Measurements from ENCODE around the gene SLC22A12.
"Not testable (repeated sequence)": the region's sequence is repeated elsewhere in the genome, so short reads cannot be mapped to it uniquely, and the experiment has no call there.

SLC22A12 gene

GRCh38 chr11:64556721-64557250 is 34.2 kb upstream of the SLC22A12 start:
- no peaks in the 10 kb centered on the region for H3K36me3 ChIP-seq (ENCODE audit: insufficient read depth, low read depth, low read length)

GRCh38 chr11:64558065-64558745 is 32.8 kb upstream of the SLC22A12 start:
- no peak overlapping the region for H3K27ac ChIP-seq (ENCODE audit: low read length)
- H3K9ac ChIP-seq (ENCODE audit: low read depth, low read length), result no peak overlapping the region
- no peaks in the 10 kb centered on the region for H3K27me3 ChIP-seq (ENCODE audit: insufficient read depth, low read length)
- peaks cover 18% of the 10 kb centered on the region; the same call in 1 of the 2 replicates for H3K4me1 ChIP-seq (ENCODE audit: insufficient read depth, low read length)
- H3K36me3 ChIP-seq (ENCODE audit: insufficient read depth, low read depth, low read length), result no peaks in the 10 kb centered on the region
- H3K4me3 ChIP-seq (ENCODE audit: low read length), result no peak overlapping the region
- 0 out of 2 replicates have a peak, but pooled peaks cover under 1% of the 10 kb centered on the region for H3K9me3 ChIP-seq (ENCODE audit: insufficient read depth, low read depth, low read length)

More at GRCh38 chr11:64556721-64557250, 34.2 kb upstream of the SLC22A12 start:
- Histone ChIP-seq H3K27ac (ENCODE audit: low read length) (no peak overlapping the region), H3K4me3 (ENCODE audit: low read length) (no peak overlapping the region), H3K9me3 (ENCODE audit: insufficient read depth, low read depth, low read length) (peaks cover 4% of the 10 kb centered on the region; the same call in 1 of the 2 replicates), H3K9ac (ENCODE audit: low read depth, low read length) (no peak overlapping the region), H3K27me3 (ENCODE audit: insufficient read depth, low read length) (no peaks in the 10 kb centered on the region), H3K4me1 (ENCODE audit: insufficient read depth, low read length) (peaks cover 18% of the 10 kb centered on the region; the same call in 1 of the 2 replicates)

- Histone ChIP-seq H3K27ac (ENCODE audit: low read length) (no peak overlapping the region), H3K36me3 (ENCODE audit: insufficient read depth, low read depth, low read length) (no peaks in the 10 kb centered on the region), H3K4me3 (ENCODE audit: low read length) (no peak overlapping the region), H3K9me3 (ENCODE audit: insufficient read depth, low read depth, low read length) (no peaks in the 10 kb centered on the region), H3K4me1 (ENCODE audit: insufficient read depth, low read length) (peaks cover 18% of the 10 kb centered on the region; the same call in 1 of the 2 replicates), H3K27me3 (ENCODE audit: insufficient read depth, low read length) (no peaks in the 10 kb centered on the region), H3K9ac (ENCODE audit: low read depth, low read length) (no peak overlapping the region)
Measured at GRCh38 chr11:64558869-64559268, 32.2 kb upstream of the SLC22A12 start.

GRCh38 chr11:64559351-64560138 is 31.5 kb upstream of the SLC22A12 start:
- Histone ChIP-seq H3K27me3 (ENCODE audit: insufficient read depth, low read length) (no peaks in the 10 kb centered on the region), H3K4me1 (ENCODE audit: insufficient read depth, low read length) (peaks cover 18% of the 10 kb centered on the region; the same call in 1 of the 2 replicates), H3K27ac (ENCODE audit: low read length) (no peak overlapping the region), H3K36me3 (ENCODE audit: insufficient read depth, low read depth, low read length) (no peaks in the 10 kb centered on the region), H3K4me3 (ENCODE audit: low read length) (no peak overlapping the region), H3K9ac (ENCODE audit: low read depth, low read length) (no peak overlapping the region), H3K9me3 (ENCODE audit: insufficient read depth, low read depth, low read length) (no peaks in the 10 kb centered on the region)

GRCh38 chr11:64560139-64560771 is 30.8 kb upstream of the SLC22A12 start:
- H3K36me3 ChIP-seq (ENCODE audit: insufficient read depth, low read depth, low read length), result no peaks in the 10 kb centered on the region
- H3K4me1 ChIP-seq (ENCODE audit: insufficient read depth, low read length), result peaks cover 18% of the 10 kb centered on the region; the same call in 1 of the 2 replicates
- H3K27ac ChIP-seq (ENCODE audit: low read length), result no peak overlapping the region
- no peaks in the 10 kb centered on the region for H3K27me3 ChIP-seq (ENCODE audit: insufficient read depth, low read length)
- H3K4me3 ChIP-seq (ENCODE audit: low read length), result no peak overlapping the region
- H3K9ac ChIP-seq (ENCODE audit: low read depth, low read length), result no peak overlapping the region
- H3K9me3 ChIP-seq (ENCODE audit: insufficient read depth, low read depth, low read length), result no peaks in the 10 kb centered on the region

GRCh38 chr11:64560941-64561340 is 30.1 kb upstream of the SLC22A12 start:
- Histone ChIP-seq H3K9me3 (ENCODE audit: insufficient read depth, low read depth, low read length) (no peaks in the 10 kb centered on the region), H3K9ac (ENCODE audit: low read depth, low read length) (no peak overlapping the region), H3K4me3 (ENCODE audit: low read length) (no peak overlapping the region), H3K27ac (ENCODE audit: low read length) (no peak overlapping the region), H3K36me3 (ENCODE audit: insufficient read depth, low read depth, low read length) (no peaks in the 10 kb centered on the region), H3K4me1 (ENCODE audit: insufficient read depth, low read length) (peaks cover 18% of the 10 kb centered on the region; the same call in 1 of the 2 replicates), H3K27me3 (ENCODE audit: insufficient read depth, low read length) (no peaks in the 10 kb centered on the region)

- H3K27ac ChIP-seq (ENCODE audit: low read length); H3K9ac ChIP-seq (ENCODE audit: low read depth, low read length); H3K36me3 ChIP-seq (ENCODE audit: insufficient read depth, low read depth, low read length); H3K27me3 ChIP-seq (ENCODE audit: insufficient read depth, low read length); H3K4me3 ChIP-seq (ENCODE audit: low read length); H3K9me3 ChIP-seq (ENCODE audit: insufficient read depth, low read depth, low read length): not testable (repeated sequence)
- peaks cover 18% of the 10 kb centered on the region; the same call in 1 of the 2 replicates for H3K4me1 ChIP-seq (ENCODE audit: insufficient read depth, low read length)
Measured at GRCh38 chr11:64561429-64561828, 29.6 kb upstream of the SLC22A12 start.

GRCh38 chr11:64561984-64562722 is 28.9 kb upstream of the SLC22A12 start:
- no peak overlapping the region for H3K4me3 ChIP-seq (ENCODE audit: low read length)
- H3K9me3 ChIP-seq (ENCODE audit: insufficient read depth, low read depth, low read length), result no peaks in the 10 kb centered on the region
- H3K27me3 ChIP-seq (ENCODE audit: insufficient read depth, low read length), result no peaks in the 10 kb centered on the region
- no peak overlapping the region for H3K9ac ChIP-seq (ENCODE audit: low read depth, low read length)
- peaks cover 25% of the 10 kb centered on the region; the same call in 1 of the 2 replicates for H3K4me1 ChIP-seq (ENCODE audit: insufficient read depth, low read length)
- no peaks in the 10 kb centered on the region for H3K36me3 ChIP-seq (ENCODE audit: insufficient read depth, low read depth, low read length)
- H3K27ac ChIP-seq (ENCODE audit: low read length), result no peak overlapping the region

GRCh38 chr11:64562723-64563351 is 28.2 kb upstream of the SLC22A12 start:
- Histone ChIP-seq H3K9me3 (ENCODE audit: insufficient read depth, low read depth, low read length) (no peaks in the 10 kb centered on the region), H3K36me3 (ENCODE audit: insufficient read depth, low read depth, low read length) (no peaks in the 10 kb centered on the region), H3K9ac (ENCODE audit: low read depth, low read length) (no peak overlapping the region), H3K4me1 (ENCODE audit: insufficient read depth, low read length) (peaks cover 26% of the 10 kb centered on the region; the same call in 1 of the 2 replicates), H3K27me3 (ENCODE audit: insufficient read depth, low read length) (no peaks in the 10 kb centered on the region), H3K4me3 (ENCODE audit: low read length) (no peak overlapping the region), H3K27ac (ENCODE audit: low read length) (no peak overlapping the region)

GRCh38 chr11:64563966-64564365 is 27.1 kb upstream of the SLC22A12 start:
- peaks cover 16% of the 10 kb centered on the region; the same call in 1 of the 2 replicates for H3K4me1 ChIP-seq (ENCODE audit: insufficient read depth, low read length)
- H3K9me3 ChIP-seq (ENCODE audit: insufficient read depth, low read depth, low read length), result no peaks in the 10 kb centered on the region
- H3K4me3 ChIP-seq (ENCODE audit: low read length), result no peak overlapping the region
- no peaks in the 10 kb centered on the region for H3K27me3 ChIP-seq (ENCODE audit: insufficient read depth, low read length)
- no peak overlapping the region for H3K9ac ChIP-seq (ENCODE audit: low read depth, low read length)
- no peak overlapping the region for H3K27ac ChIP-seq (ENCODE audit: low read length)
- no peaks in the 10 kb centered on the region for H3K36me3 ChIP-seq (ENCODE audit: insufficient read depth, low read depth, low read length)

Data from iPS-20b (cell line).